Loucy (cell line): ENCODE data around the gene PRMT1.
"Not testable (repeated sequence)": the region's sequence is repeated elsewhere in the genome, so short reads cannot be mapped to it uniquely, and the experiment has no call there.

Experiments
- H2AFZ ChIP-seq: fragments of 200-600 bp; sonication (generic); 2 replicates; pipeline ENCODE4 v1.6.0; 2016; ENCODE audit warnings: antibody characterized with exemption, mild to moderate bottlenecking, low read length, moderate library complexity
- H3F3A ChIP-seq: fragments of 200-600 bp; 2 replicates; pipeline ENCODE4 v1.6.0; 2016; ENCODE audit warnings: antibody characterized with exemption, low read depth, mild to moderate bottlenecking
- H3K27me3 ChIP-seq: fragments of 200-600 bp; sonication (generic); 2 replicates; pipeline ENCODE4 v1.6.1; 2014; ENCODE audit warnings: low read length, mild to moderate bottlenecking; ENCODE audit not compliant: insufficient read depth, poor library complexity, severe bottlenecking
- H3K36me3 ChIP-seq: fragments of 200-600 bp; sonication (generic); 2 replicates; pipeline ENCODE4 v1.6.1; 2016; ENCODE audit warnings: low read length; ENCODE audit not compliant: insufficient read depth
- H3K4me1 ChIP-seq: fragments of 200-600 bp; sonication (generic); 2 replicates; pipeline ENCODE4 v1.5.1; 2014; ENCODE audit warnings: low read length, mild to moderate bottlenecking; ENCODE audit not compliant: insufficient read depth, poor library complexity, severe bottlenecking
- H3K4me2 ChIP-seq: fragments of 200-600 bp; sonication (generic); 2 replicates; pipeline ENCODE4 v1.6.0; 2014; ENCODE audit warnings: antibody characterized with exemption, low read length, low read depth, mild to moderate bottlenecking; ENCODE audit not compliant: poor library complexity, severe bottlenecking
- H3K4me3 ChIP-seq: fragments of 200-600 bp; sonication (generic); 2 replicates; pipeline ENCODE4 v1.5.1; 2014; ENCODE audit warnings: low read length, mild to moderate bottlenecking, mixed read lengths; ENCODE audit not compliant: poor library complexity, severe bottlenecking
- H3K79me2 ChIP-seq: fragments of 200-600 bp; sonication (generic); 2 replicates; pipeline ENCODE4 v1.6.1; 2014; ENCODE audit warnings: low read length; ENCODE audit not compliant: insufficient read depth
- H3K9ac ChIP-seq: fragments of 200-600 bp; sonication (generic); 2 replicates; pipeline ENCODE4 v1.6.0; 2014; ENCODE audit warnings: mild to moderate bottlenecking, low read depth, low read length, moderate library complexity; ENCODE audit not compliant: poor library complexity, severe bottlenecking
- H3K9me2 ChIP-seq: fragments of 200-600 bp; sonication (generic); replicated peaks from 2 replicates; pipeline ENCODE4 v1.6.1; 2016; ENCODE audit warnings: low read depth, low read length, mixed read lengths
- H3K9me3 ChIP-seq: fragments of 200-600 bp; sonication (generic); 2 replicates; pipeline ENCODE4 v1.6.1; 2014; ENCODE audit warnings: mild to moderate bottlenecking, antibody characterized with exemption, low read length, low read depth; ENCODE audit not compliant: insufficient read depth
- H4K20me1 ChIP-seq: fragments of 200-600 bp; sonication (generic); 2 replicates; pipeline ENCODE4 v1.6.0; 2014; ENCODE audit warnings: antibody characterized with exemption, low read length, mild to moderate bottlenecking; ENCODE audit not compliant: insufficient read depth, poor library complexity, severe bottlenecking
- EZH2phosphoT487 ChIP-seq: fragments of 200-600 bp; IDR thresholded peaks from 2 replicates; pipeline ENCODE4 v1.6.1; 2018; ENCODE audit warnings: antibody characterized with exemption, mild to moderate bottlenecking, moderate library complexity, borderline replicate concordance
- TF ChIP-seq, protein P1 (sequence below): fragments of 200-600 bp; sonication (generic); conservative IDR thresholded peaks from 2 replicates; pipeline ENCODE4 v1.5.1; 2014; ENCODE audit warnings: mild to moderate bottlenecking, antibody characterized with exemption, low read length

Gene PRMT1

GRCh38 chr19:49631610-49632192 lies 45.4 kb upstream of the PRMT1 start:
- no peak overlapping the region for H3K4me2 ChIP-seq
- H3F3A ChIP-seq: no peaks in the 10 kb centered on the region
- H3K4me3 ChIP-seq: no peak overlapping the region
- no peaks in the 10 kb centered on the region for H4K20me1 ChIP-seq
- TF ChIP-seq, protein P1, sequence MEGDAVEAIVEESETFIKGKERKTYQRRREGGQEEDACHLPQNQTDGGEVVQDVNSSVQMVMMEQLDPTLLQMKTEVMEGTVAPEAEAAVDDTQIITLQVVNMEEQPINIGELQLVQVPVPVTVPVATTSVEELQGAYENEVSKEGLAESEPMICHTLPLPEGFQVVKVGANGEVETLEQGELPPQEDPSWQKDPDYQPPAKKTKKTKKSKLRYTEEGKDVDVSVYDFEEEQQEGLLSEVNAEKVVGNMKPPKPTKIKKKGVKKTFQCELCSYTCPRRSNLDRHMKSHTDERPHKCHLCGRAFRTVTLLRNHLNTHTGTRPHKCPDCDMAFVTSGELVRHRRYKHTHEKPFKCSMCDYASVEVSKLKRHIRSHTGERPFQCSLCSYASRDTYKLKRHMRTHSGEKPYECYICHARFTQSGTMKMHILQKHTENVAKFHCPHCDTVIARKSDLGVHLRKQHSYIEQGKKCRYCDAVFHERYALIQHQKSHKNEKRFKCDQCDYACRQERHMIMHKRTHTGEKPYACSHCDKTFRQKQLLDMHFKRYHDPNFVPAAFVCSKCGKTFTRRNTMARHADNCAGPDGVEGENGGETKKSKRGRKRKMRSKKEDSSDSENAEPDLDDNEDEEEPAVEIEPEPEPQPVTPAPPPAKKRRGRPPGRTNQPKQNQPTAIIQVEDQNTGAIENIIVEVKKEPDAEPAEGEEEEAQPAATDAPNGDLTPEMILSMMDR: no peak
- no peak for TF ChIP-seq EZH2phosphoT487
- no peak overlapping the region for H3K9ac ChIP-seq
- no peak overlapping the region for H2AFZ ChIP-seq
- H3K9me2 ChIP-seq: no peaks in the 10 kb centered on the region
- H3K79me2 ChIP-seq: no peaks in the 10 kb centered on the region
- no peaks in the 10 kb centered on the region for H3K9me3 ChIP-seq
- peaks cover 11% of the 10 kb centered on the region; the same call in 1 of the 2 replicates for H3K36me3 ChIP-seq
- no peaks in the 10 kb centered on the region for H3K27me3 ChIP-seq
- H3K4me1 ChIP-seq: peaks cover under 1% of the 10 kb centered on the region

DNA sequence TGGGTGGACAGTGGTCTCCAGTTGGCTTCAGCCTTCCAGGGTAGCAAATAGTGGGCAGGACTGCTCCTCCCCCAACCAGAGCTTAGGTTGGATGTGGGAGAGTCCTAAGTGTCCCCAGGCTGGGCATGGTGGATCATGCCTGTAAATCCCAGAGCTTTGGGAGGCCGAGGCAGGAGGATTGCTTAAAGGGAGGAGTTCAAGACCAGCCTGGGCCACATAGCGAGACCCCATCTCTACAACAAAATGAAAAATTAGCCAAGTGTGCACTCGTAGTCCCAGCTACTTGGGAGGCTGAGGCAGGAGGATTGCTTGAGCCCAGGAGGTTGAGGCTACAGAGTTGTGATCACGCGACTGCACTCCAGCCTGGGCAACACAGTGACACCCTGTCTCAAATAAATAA lies 44.5 kb upstream of the PRMT1 start:
- H3K9me2 ChIP-seq: no peaks in the 10 kb centered on the region
- no peaks in the 10 kb centered on the region for H3K9me3 ChIP-seq
- H3K79me2 ChIP-seq: no peaks in the 10 kb centered on the region
- H4K20me1 ChIP-seq: no peaks in the 10 kb centered on the region
- H3K27me3 ChIP-seq: no peaks in the 10 kb centered on the region
- H3K4me2 ChIP-seq: no peak overlapping the region
- no peak overlapping the region for H3K4me3 ChIP-seq
- no peak overlapping the region for H2AFZ ChIP-seq
- no peak overlapping the region for H3K9ac ChIP-seq
- peaks cover 4% of the 10 kb centered on the region for H3K4me1 ChIP-seq
- H3F3A ChIP-seq: no peaks in the 10 kb centered on the region
- no peak for TF ChIP-seq EZH2phosphoT487
- TF ChIP-seq, protein P1: no peak
- H3K36me3 ChIP-seq: peaks cover 2% of the 10 kb centered on the region; the same call in 1 of the 2 replicates

DNA sequence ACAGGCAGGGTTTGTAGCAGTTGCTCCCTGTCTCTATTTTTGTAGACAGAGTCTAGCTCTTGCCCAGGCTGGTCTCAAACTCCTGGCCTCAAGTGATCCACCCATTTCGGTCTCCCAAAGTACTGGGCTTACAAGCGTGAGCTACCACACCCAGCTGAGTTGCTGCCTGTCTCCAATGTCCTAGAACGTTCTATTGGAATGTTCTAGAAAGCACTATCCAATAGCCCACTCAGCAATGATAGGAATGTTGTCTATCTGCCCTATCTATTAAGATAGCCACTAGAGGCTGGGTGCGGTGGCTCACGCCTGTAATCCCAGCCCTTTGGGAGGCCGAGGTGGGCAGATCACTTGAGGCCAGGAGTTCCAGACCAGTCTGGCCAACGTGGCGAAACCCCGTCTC lies 43.8 kb upstream of the PRMT1 start:
- not testable (repeated sequence) for H3K9me2 ChIP-seq, H4K20me1 ChIP-seq, H3F3A ChIP-seq, H3K4me2 ChIP-seq, H3K27me3 ChIP-seq, H2AFZ ChIP-seq, H3K9ac ChIP-seq, H3K9me3 ChIP-seq, H3K4me3 ChIP-seq, H3K79me2 ChIP-seq, H3K36me3 ChIP-seq
- peaks cover 10% of the 10 kb centered on the region for H3K4me1 ChIP-seq
